CD8-positive, alpha-beta memory T cell (primary cell): Measurements from ENCODE around the gene B3GAT1. TPM values are rescaled to one million over a fixed set of nuclear protein-coding genes. Genes with fewer than 3 reads are reported as not detected.

Source experiments
- CTCF ChIA-PET: fragments of 350-600 bp; sonication (Branson Sonifier 250); formaldehyde crosslinking; loops from one replicate; lab custom pipeline; 2021; ENCODE audit warnings: antibody characterized with exemption; lab: Charles Lee
- POLR2A ChIA-PET: fragments of 350-600 bp; sonication (Branson Sonifier 250); formaldehyde crosslinking; loops from one replicate; lab custom pipeline; 2021; ENCODE audit warnings: antibody characterized with exemption; lab: Charles Lee
- DNase-seq, 5 donors: peaks; one replicate each; pipeline versions ENCODE4 v3.0.0 to v3.0.0-alpha.2; 2020 to 2022; ENCODE audit warnings: mixed read lengths in 1 of 5
- H3K27ac ChIP-seq: one replicate; pipeline ENCODE4 v1.7.0; 2013; ENCODE audit warnings: low read depth, mild to moderate bottlenecking, low read length, moderate library complexity
- H3K27me3 ChIP-seq: 2 replicates; pipeline ENCODE4 v1.7.0; 2013; ENCODE audit warnings: low read length, mild to moderate bottlenecking; ENCODE audit not compliant: insufficient read depth, poor library complexity, severe bottlenecking
- H3K36me3 ChIP-seq: 2 replicates; pipeline ENCODE4 v1.7.0; 2013; ENCODE audit warnings: mild to moderate bottlenecking, low read length, moderate library complexity; ENCODE audit not compliant: insufficient read depth
- H3K4me1 ChIP-seq: 2 replicates; pipeline ENCODE4 v1.7.0; 2013; ENCODE audit warnings: mild to moderate bottlenecking, low read length, moderate library complexity; ENCODE audit not compliant: insufficient read depth
- H3K4me3 ChIP-seq: 2 replicates; pipeline ENCODE4 v1.7.0; 2013; ENCODE audit warnings: mild to moderate bottlenecking, low read length
- H3K9me3 ChIP-seq: 2 replicates; pipeline ENCODE4 v1.7.0; 2013; ENCODE audit warnings: mild to moderate bottlenecking, low read length
- H3K27ac Mint-ChIP-seq, 8 donors: one replicate each; pipeline ENCODE4 v1.8.0; 2020 to 2021; ENCODE audit warnings: mixed read lengths in 8 of 8, mild to moderate bottlenecking in 6 of 8, inconsistent platforms in 3 of 8, moderate library complexity in 3 of 8
- H3K27me3 Mint-ChIP-seq, 2 donors: one replicate each; pipeline ENCODE4 v1.8.0; 2020 to 2021; ENCODE audit warnings: mixed read lengths in 2 of 2, mild to moderate bottlenecking in 1 of 2, moderate library complexity in 1 of 2
- H3K36me3 Mint-ChIP-seq, 3 donors: one replicate each; pipeline ENCODE4 v1.8.0; 2020 to 2021; ENCODE audit warnings: mixed read lengths in 3 of 3, inconsistent platforms in 1 of 3, mild to moderate bottlenecking in 1 of 3
- H3K4me1 Mint-ChIP-seq, 3 donors: one replicate each; pipeline ENCODE4 v1.8.0; 2020 to 2021; ENCODE audit warnings: mixed read lengths in 3 of 3, inconsistent platforms in 1 of 3, mild to moderate bottlenecking in 1 of 3
- H3K4me3 Mint-ChIP-seq, 7 donors: one replicate each; pipeline ENCODE4 v1.8.0; 2020 to 2021; ENCODE audit warnings: mixed read lengths in 7 of 7, mild to moderate bottlenecking in 6 of 7, moderate library complexity in 4 of 7, inconsistent platforms in 2 of 7
- H3K9me3 Mint-ChIP-seq, 5 donors: one replicate each; pipeline ENCODE4 v1.8.0; 2020 to 2022; ENCODE audit warnings: mixed read lengths in 5 of 5, mild to moderate bottlenecking in 3 of 5, moderate library complexity in 2 of 5, inconsistent platforms in 1 of 5
- polyA plus RNA-seq: library from polyadenylated mRNA; unstranded; fragments of 300-500 nt; fragmentation: Illumina TruSeq; gene quantifications from one replicate; pipeline ENCODE4 v1.2.3, GENCODE V29; 2021
- total RNA-seq, 2 experiments: library from RNA; stranded (reverse); gene quantifications; one replicate each; pipeline ENCODE4 v1.2.3, GENCODE V29; 2021

The B3GAT1 gene
- total and polyA plus RNA-seq, 3 experiments from 2014 or later, result 0.07 to 0.44 (median 0.35) TPM

DNA sequence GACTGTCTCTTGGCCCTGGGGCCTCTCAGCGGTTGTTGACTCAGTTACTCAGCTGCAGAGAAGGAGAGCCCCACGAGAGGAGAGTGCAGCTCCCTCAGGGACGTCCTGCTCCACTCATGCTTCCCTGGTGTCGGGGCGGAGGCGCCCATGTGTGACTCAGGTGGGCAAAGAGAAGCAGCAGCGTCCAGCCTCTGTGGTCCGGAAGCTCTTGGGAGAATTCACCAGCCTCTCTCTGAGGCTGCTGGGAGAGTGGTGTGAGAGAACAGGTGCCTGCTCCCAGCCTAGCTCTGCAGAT is 54.5 kb downstream of the B3GAT1 start:
- H3K4me1 ChIP-seq, result peaks cover 5% of the 10 kb centered on the region
- Mint-ChIP-seq H3K4me3 (no peak overlapping the region), H3K4me1 (peaks cover 9 to 16% (median 14%) of the 10 kb centered on the region in 3 donors), H3K9me3 (peaks cover 0 to 4% (median 0%) of the 10 kb centered on the region in 5 donors), H3K27me3 (peaks cover 4% of the 10 kb centered on the region in 2 donors), H3K36me3 (peaks cover 0 to 18% (median 5%) of the 10 kb centered on the region in 3 donors), H3K27ac (no peak overlapping the region)
- no peak overlapping the region for H3K4me3 ChIP-seq
- no peaks in the 10 kb centered on the region for H3K9me3 ChIP-seq
- peak in 1 of 5 donors; percentile 7 for DNase-seq
- POLR2A ChIA-PET, result no interaction called here
- CTCF ChIA-PET, result no interaction called here
- H3K27ac ChIP-seq, result no peak overlapping the region
- H3K27me3 ChIP-seq, result no peaks in the 10 kb centered on the region
- no peaks in the 10 kb centered on the region for H3K36me3 ChIP-seq

GRCh38 chr11:134356656-134357544 is 55.1 kb downstream of the B3GAT1 start:
- Histone ChIP-seq H3K9me3 (no peaks in the 10 kb centered on the region), H3K27me3 (no peaks in the 10 kb centered on the region), H3K4me3 (no peak overlapping the region), H3K36me3 (no peaks in the 10 kb centered on the region), H3K4me1 (peaks cover 5% of the 10 kb centered on the region), H3K27ac (no peak overlapping the region)
- Mint-ChIP-seq H3K9me3 (peaks cover 0 to 4% (median 0%) of the 10 kb centered on the region in 5 donors), H3K4me1 (peaks cover 7 to 14% (median 12%) of the 10 kb centered on the region in 3 donors), H3K27me3 (peaks cover 2 to 4% of the 10 kb centered on the region in 2 donors), H3K36me3 (peaks cover 0 to 18% (median 5%) of the 10 kb centered on the region in 3 donors), H3K27ac (no peak overlapping the region), H3K4me3 (no peak overlapping the region)
- POLR2A ChIA-PET, result no interaction called here
- DNase-seq, result peak in 1 of 5 donors; percentile 30
- CTCF ChIA-PET, result no interaction called here

GRCh38 chr11:134355656-134356055 is 56.4 kb downstream of the B3GAT1 start:
- H3K4me3 Mint-ChIP-seq, result no peak overlapping the region
- DNase-seq, result peak in 1 of 5 donors; percentile 15
- CTCF ChIA-PET, result no interaction called here

DNA sequence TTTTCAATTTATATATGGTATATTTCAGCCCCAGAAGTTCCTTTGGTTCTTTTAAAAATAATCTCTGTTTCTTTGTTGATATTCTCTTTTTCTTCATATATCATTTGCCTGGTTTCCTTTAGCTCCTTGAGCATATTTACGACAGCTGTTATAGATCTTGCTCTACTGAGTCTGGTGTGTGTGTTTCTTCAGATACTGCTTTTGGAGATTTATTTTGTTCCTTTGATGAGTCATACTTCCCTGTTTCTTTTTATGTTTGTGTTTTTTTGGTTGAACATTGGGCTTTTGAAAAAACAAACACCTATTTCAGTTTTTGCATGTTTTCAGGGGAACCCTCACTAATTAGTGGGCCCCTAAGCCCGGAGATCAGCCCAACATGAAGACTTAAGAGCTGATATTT is 56.9 kb downstream of the B3GAT1 start:
- Mint-ChIP-seq H3K4me3 (no peak overlapping the region), H3K36me3 (peaks cover 0 to 17% (median 5%) of the 10 kb centered on the region in 3 donors), H3K27ac (peak overlapping the region in 1 of 8 donors; percentile 31), H3K4me1 (peaks cover 13 to 17% (median 14%) of the 10 kb centered on the region in 3 donors), H3K9me3 (peaks cover 0 to 4% (median 0%) of the 10 kb centered on the region in 5 donors), H3K27me3 (peaks cover 0 to 5% of the 10 kb centered on the region in 2 donors)
- POLR2A ChIA-PET, result no interaction called here
- DNase-seq, result no peak
- CTCF ChIA-PET, result no interaction called here
- Histone ChIP-seq H3K9me3 (no peaks in the 10 kb centered on the region), H3K27ac (peak overlapping the region; percentile 6), H3K27me3 (no peaks in the 10 kb centered on the region), H3K4me1 (peaks cover 6% of the 10 kb centered on the region), H3K36me3 (no peaks in the 10 kb centered on the region), H3K4me3 (no peak overlapping the region)

More at GRCh38 chr11:134355656-134356055, 56.4 kb downstream of the B3GAT1 start:
- Mint-ChIP-seq H3K36me3 (peaks cover 0 to 18% (median 5%) of the 10 kb centered on the region in 3 donors), H3K27me3 (peaks cover 0 to 5% of the 10 kb centered on the region in 2 donors), H3K27ac (no peak overlapping the region), H3K9me3 (peaks cover 0 to 4% (median 0%) of the 10 kb centered on the region in 5 donors), H3K4me1 (peaks cover 9 to 13% (median 12%) of the 10 kb centered on the region in 3 donors)
- H3K9me3 ChIP-seq, result no peaks in the 10 kb centered on the region
- peak overlapping the region; percentile 6 for H3K27ac ChIP-seq
- H3K36me3 ChIP-seq, result no peaks in the 10 kb centered on the region
- no peak overlapping the region for H3K4me3 ChIP-seq
- H3K4me1 ChIP-seq, result peaks cover 5% of the 10 kb centered on the region
- POLR2A ChIA-PET, result no interaction called here
- H3K27me3 ChIP-seq, result no peaks in the 10 kb centered on the region

- POLR2A ChIA-PET, result no interaction called here
- CTCF ChIA-PET, result no interaction called here
- Mint-ChIP-seq H3K36me3 (peaks cover 0 to 14% (median 2%) of the 10 kb centered on the region in 3 donors), H3K9me3 (peaks cover 0 to 3% (median 0%) of the 10 kb centered on the region in 5 donors), H3K27me3 (peaks cover 0 to 2% of the 10 kb centered on the region in 2 donors), H3K4me1 (peaks cover 26 to 31% (median 28%) of the 10 kb centered on the region in 3 donors), H3K27ac (peak overlapping the region in 2 of 8 donors; percentile 43 to 60), H3K4me3 (no peak overlapping the region)
- no peak overlapping the region for H3K4me3 ChIP-seq
- no peaks in the 10 kb centered on the region for H3K36me3 ChIP-seq
- H3K27me3 ChIP-seq, result no peaks in the 10 kb centered on the region
- no peak for DNase-seq
- no peak overlapping the region for H3K27ac ChIP-seq
- H3K9me3 ChIP-seq, result no peaks in the 10 kb centered on the region
- H3K4me1 ChIP-seq, result peaks cover 19% of the 10 kb centered on the region
These were observed 59.9 kb downstream of the B3GAT1 start for GRCh38 chr11:134352111-134352510.

GRCh38 chr11:134350381-134350780 is 61.7 kb downstream of the B3GAT1 start:
- H3K27ac Mint-ChIP-seq, result peak overlapping the region in 6 of 8 donors; percentile 25 to 99 (median 90)
- ChIA-PET CTCF (interaction anchor here (1.0 kb wide), 1 partner anchor 88 kb away, joined by 3 read pairs; no protein-coding TSS in a partner anchor), POLR2A (interaction anchor here (1.4 kb wide), 1 partner anchor 75 kb away, joined by 4 read pairs; no protein-coding TSS in a partner anchor)
- Histone ChIP-seq H3K27me3 (no peaks in the 10 kb centered on the region), H3K4me3 (no peak overlapping the region), H3K4me1 (peaks cover 19% of the 10 kb centered on the region), H3K27ac (no peak overlapping the region), H3K9me3 (no peaks in the 10 kb centered on the region), H3K36me3 (no peaks in the 10 kb centered on the region)
- peaks cover 26 to 32% (median 28%) of the 10 kb centered on the region in 3 donors for H3K4me1 Mint-ChIP-seq
- DNase-seq, result peak in 1 of 5 donors; percentile 10
- peaks cover 0 to 13% (median 2%) of the 10 kb centered on the region in 3 donors for H3K36me3 Mint-ChIP-seq
- H3K9me3 Mint-ChIP-seq, result peaks cover 0 to 3% (median 0%) of the 10 kb centered on the region in 5 donors
- peaks cover 0 to 2% of the 10 kb centered on the region in 2 donors for H3K27me3 Mint-ChIP-seq
- H3K4me3 Mint-ChIP-seq, result peak overlapping the region in 5 of 7 donors; percentile 25 to 79 (median 60)

- H3K9me3 ChIP-seq, result no peaks in the 10 kb centered on the region
- Mint-ChIP-seq H3K9me3 (peaks cover 0 to 3% (median 0%) of the 10 kb centered on the region in 5 donors), H3K27me3 (peaks cover 0 to 2% of the 10 kb centered on the region in 2 donors), H3K36me3 (peaks cover 0 to 8% (median 0%) of the 10 kb centered on the region in 3 donors), H3K4me1 (peaks cover 26 to 32% (median 28%) of the 10 kb centered on the region in 3 donors), H3K4me3 (peak overlapping the region in 6 of 7 donors; percentile 42 to 79 (median 70)), H3K27ac (peak overlapping the region; percentile 70 to 99 (median 90))
- no peak overlapping the region for H3K4me3 ChIP-seq
- ChIA-PET POLR2A (interaction anchor here (1.0 to 1.4 kb wide), 2 partner anchors 74 to 126 kb away, joined by 3 to 4 read pairs; partner anchors contain the start of gene NCAPD3), CTCF (interaction anchor here (1.0 to 1.3 kb wide), 2 partner anchors 10 to 88 kb away, joined by 3 read pairs; no protein-coding TSS in a partner anchor)
- H3K4me1 ChIP-seq, result peaks cover 19% of the 10 kb centered on the region
- H3K36me3 ChIP-seq, result no peaks in the 10 kb centered on the region
- H3K27me3 ChIP-seq, result no peaks in the 10 kb centered on the region
- peak in 1 of 5 donors; percentile 28 for DNase-seq
- H3K27ac ChIP-seq, result peak overlapping the region; percentile 41
These were observed 62.2 kb downstream of the B3GAT1 start for GRCh38 chr11:134349802-134350355.
